ENCODE results near the gene NRF1.

- TF ChIP-seq CTCF (IDR thresholded peaks at IDR 0.05; ENCODE audit: low read length) = no peak
- no peak for TF ChIP-seq EZH2 (IDR thresholded peaks at IDR 0.05; ENCODE audit: borderline replicate concordance, low read length)
Observed at GRCh38 chr7:129772646-129773280, 161.2 kb downstream of the NRF1 start.
